ENCODE results near the gene TBX22. TPM values are rescaled to one million over a fixed set of nuclear protein-coding genes. Genes with fewer than 3 reads are reported as not detected.
"Not testable (repeated sequence)": the region's sequence is repeated elsewhere in the genome, so short reads cannot be mapped to it uniquely, and the experiment has no call there.

The TBX22 gene, protein sequence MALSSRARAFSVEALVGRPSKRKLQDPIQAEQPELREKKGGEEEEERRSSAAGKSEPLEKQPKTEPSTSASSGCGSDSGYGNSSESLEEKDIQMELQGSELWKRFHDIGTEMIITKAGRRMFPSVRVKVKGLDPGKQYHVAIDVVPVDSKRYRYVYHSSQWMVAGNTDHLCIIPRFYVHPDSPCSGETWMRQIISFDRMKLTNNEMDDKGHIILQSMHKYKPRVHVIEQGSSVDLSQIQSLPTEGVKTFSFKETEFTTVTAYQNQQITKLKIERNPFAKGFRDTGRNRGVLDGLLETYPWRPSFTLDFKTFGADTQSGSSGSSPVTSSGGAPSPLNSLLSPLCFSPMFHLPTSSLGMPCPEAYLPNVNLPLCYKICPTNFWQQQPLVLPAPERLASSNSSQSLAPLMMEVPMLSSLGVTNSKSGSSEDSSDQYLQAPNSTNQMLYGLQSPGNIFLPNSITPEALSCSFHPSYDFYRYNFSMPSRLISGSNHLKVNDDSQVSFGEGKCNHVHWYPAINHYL
- total RNA-seq, result not detected in 2 replicates

DNA sequence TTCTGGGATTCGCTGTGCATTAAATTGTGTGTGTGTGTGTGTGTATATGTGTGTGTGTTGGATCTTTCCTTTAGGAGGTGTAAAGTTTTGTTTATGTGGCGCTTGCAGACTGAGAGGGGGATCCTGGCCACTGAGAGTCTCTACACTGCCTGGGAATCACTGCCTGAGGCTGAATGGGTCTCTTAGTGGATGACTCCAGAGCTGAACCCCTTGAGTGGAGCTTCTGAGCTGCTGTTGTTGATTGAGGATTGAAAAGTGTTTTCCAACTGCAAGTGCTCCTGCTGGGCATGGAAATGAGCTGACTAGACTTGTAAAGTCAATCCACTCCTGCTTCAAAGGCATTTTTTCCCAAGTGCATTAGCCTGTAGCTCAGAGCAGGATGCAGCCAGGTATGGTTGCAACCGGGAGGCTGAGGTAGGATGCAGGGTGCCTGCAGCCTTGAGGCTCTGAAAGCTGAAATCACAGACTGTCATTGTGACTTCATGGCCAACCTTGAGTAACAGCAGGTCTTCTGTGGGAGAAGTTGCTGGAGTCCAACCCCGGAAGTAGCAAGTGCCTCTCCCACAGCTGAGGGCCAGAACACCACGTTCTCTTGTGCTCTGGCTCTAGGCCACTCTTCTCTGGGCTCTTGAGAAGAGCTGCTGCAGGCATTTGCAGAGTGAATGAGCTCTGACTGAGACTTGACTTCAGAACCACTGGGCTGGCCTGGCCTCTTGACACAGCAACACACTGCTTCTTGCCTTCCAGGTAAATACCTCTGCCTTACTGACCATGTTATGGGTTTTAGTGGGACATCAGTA, at the start of gene TBX22:
TBX22 (plus strand) TSS at position 613 of the 800 bp plus-strand sequence. CDS start 7,517 bp downstream, outside the sequence.
- no peak for DNase-seq (ENCODE audit: low read depth in 2 of 2)

DNA sequence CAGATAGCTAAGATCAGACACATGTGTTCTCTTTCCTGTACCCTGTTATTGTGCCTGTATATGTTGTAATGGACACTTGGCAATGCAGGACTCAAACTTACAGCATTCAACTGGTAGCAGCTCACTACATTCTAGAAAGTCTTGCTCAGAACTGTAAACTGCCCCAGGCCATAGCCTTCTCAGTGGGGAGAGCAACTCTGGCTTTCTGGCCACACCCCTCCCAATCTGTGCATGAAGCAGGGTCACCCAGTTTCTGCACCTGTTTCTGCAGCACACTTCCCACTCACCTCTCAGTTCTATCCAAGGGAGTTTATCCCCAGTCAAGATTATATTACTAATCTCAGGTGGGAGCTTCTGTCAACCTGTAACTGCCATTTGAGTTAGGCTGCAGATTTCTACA, 38.9 kb upstream of the TBX22 start:
- DNase-seq (ENCODE audit: low read depth in 2 of 2), result no peak

DNA sequence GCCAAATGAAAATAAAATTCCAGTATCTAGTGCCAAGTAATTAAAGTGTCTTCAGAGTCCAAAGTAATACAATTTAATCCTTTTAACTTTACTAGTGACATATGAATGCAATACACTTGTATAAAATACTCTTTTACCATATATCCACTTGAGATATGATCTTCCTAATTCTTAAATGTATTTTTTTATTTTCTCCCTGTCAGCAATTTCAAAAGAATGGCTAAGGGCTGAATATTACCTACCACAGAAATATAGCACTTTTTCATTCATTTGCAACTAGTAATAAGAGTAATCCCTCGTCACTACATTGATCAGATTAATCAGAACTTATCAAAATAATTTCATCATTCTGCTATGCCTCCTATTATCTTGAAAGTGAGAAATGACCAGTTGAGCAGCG, 10.1 kb upstream of the TBX22 start:
- DNase-seq (ENCODE audit: low read depth in 2 of 2), result no peak

DNA sequence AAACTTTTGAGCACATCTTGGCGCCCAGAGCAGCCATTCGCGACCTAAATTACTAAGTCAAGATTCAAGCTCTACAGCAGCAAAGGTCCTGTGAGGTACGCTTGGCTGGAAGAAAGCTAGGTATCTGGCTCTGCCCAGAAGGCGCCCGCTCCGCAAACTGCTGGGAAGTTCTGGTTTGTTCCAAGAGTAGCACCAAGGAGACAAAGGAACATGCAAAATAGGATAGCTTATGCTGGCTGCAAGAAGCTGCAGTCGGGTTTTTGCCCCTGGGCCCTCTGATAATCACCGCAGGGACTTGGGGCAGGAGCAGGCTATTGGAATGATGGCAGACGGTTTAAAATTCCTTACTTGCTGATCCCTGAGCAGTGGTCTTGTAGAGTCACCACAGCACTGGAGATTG, 3.0 kb upstream of the TBX22 start:
- DNase-seq (ENCODE audit: low read depth in 2 of 2), result no peak

DNA sequence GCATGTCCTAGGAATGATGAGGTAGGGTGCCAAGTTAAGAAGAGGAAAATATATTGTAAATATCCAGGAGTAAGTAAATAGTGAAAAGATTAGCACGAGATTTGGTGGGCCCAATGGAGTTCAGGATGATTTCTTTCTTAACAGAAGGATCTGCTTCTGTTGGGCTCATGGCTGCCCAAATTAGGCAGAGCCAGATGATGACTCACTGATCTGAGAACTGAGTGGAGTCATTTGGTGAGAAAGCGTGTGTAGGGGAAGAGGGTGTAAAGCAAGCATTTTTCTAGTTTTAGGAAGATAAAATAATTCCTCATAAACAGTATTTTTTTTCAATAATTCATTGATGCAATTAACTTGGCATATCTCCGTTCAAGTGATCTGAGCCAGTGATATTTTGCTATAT, 1.6 kb downstream of the TBX22 start:
- no peak for DNase-seq (ENCODE audit: low read depth in 2 of 2)

DNA sequence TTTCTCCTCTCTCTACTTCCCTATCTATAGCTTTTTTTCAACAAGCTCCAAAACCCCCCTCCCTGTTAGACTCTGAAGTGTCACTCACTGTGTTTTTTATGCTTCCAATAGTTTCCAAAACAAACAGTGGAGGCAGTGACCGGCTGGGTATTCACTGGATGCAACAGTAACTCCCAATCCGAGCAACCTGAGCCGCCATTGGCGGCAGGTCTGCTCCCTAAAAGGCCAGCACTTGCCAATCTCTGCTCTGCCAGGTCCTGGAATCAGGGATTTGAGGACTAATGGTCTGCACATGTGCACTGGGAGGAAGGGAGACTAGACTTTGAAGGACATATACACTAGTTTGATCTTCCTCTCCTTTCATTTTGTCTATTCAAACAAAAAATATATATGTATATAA, 7.1 kb downstream of the TBX22 start:
- DNase-seq (ENCODE audit: low read depth in 2 of 2), result no peak

DNA sequence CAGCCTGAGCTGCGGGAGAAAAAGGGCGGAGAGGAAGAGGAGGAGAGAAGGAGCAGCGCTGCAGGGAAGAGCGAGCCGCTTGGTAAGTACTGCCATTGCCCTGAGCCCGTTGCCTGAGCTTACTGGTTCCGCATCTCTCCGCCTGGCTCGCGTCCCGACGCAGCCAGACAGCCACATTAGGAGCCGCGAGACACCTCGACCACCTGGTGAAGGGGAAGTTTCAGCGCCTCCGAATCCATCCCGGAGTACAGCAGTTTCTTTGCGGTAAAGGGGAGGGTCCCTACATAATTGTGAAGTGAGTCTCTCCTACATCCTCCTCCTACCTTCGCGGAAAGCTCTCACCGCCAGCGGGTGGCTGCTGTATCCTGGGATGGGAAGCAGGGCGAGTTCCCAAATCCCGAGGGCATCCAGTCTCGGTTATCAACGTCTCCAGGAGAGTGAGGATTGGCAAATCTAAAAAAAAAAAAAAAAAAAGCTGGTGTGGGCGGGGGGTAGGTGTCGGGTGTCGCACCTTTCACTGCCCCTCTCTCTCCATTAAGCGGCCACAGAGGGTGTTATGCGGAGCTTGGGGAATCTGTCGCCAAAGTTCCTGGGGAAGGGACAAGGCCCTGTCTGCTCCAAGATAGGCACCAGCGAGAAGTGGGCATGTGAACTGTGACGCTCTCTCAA, 7.9 kb downstream of the TBX22 start:
- no peak for DNase-seq (ENCODE audit: low read depth in 2 of 2)

DNA sequence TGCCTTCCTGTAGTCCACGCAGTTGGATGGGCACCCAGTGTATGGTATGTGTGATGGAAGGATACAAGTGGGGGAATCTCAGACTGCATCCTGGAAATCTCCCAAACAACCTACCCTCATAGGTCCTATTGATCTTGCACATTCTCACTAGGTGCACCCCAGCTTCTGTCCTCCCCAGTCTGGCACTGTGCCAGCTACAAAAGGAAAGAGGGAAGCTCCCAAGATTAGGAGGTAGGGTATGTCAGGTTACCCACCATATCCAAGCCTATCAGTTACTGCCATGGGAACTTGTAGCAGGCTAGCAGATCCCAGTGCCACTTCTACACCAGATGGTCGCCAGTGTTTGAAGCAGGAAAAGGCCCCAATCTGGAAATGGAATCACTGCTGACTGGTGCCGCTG, 11.6 kb downstream of the TBX22 start:
- DNase-seq (ENCODE audit: low read depth in 2 of 2), result no peak

DNA sequence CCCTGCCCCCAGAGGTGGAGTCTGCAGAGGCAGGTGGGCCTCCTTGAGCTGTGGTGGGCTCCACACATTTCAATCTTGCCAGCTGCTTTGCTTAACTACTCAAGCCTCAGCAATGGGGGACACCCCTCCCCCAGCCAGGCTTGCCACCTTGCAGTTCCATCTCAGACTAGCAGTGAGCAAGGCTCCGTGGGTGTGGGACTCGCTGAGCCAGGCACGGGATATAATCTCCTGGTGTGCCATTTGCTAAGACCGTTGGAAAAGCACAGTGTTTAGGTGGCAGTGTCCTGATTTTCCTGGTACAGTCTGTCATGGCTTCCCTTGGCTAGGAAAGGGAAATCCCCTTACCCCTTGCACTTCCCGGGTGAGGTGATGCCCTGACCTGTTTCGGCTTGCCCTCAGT, 51.6 kb downstream of the TBX22 start:
- not testable (repeated sequence) for DNase-seq (ENCODE audit: low read depth in 2 of 2)

DNA sequence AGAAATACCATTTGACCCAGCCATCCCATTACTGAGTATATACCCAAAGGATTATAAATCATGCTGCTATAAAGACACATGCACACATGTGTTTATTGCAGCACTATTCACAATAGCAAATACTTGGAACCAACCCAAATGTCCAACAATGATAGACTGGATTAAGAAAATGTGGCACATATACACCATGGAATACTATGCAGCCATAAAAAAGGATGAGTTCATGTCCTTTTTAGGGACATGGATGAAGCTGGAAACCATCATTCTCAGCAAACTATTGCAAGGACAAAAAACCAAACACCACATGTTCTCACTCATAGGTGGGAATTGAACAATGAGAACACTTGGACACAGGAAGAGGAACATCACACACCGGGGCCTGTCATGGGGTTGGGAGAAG, 61.1 kb downstream of the TBX22 start:
- not testable (repeated sequence) for DNase-seq (ENCODE audit: low read depth in 2 of 2)

Data from lung microvascular endothelial cell (primary cell).